ENCODE data around the gene GP1BA. TPM values are rescaled to one million over a fixed set of nuclear protein-coding genes. Genes with fewer than 3 reads are reported as not detected.

The GP1BA gene
- total and polyA plus RNA-seq, 2 donors (not counting 3 experiments of a cell fraction or from before 2014, with no cell fraction given), result not detected

DNA sequence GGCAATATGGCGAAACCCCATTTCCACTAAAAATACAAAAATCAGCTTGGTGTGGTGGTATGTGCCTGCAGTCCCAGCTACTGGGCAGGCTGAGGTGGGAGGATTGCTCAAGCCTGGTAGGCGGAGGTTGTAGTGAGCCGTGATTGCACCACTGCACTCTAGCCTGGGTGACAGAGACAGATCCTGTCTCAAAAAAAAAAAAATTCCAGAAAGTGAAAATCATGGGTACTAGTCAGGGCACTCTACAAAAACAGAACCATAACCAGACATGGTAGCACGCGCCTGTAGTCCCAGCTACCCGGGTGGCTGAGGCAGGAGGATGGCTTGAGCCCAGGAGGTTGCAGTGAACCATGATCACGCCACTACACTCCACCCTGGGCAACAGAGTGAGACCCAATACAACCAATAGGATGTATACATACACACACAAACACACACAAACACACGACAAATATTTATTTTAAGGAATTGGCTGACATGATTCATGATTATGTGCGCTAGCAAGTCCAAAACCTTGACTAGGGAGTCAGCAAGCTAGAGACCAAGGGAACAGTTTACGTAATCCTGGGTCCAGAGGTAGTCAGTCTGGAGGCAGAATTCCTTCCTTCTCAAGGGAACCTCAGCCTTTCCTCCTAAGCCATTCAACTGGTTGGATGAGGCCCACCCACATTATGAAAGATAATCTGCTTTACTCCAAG lies 11.6 kb upstream of the GP1BA start:
- no peaks in the 10 kb centered on the region for H3K36me3 ChIP-seq (ENCODE audit: control insufficient read depth in 2 of 2, extremely low read depth in 1 of 2, insufficient read depth in 2 of 2, low read length in 2 of 2)
- H3K9me3 ChIP-seq (replicated peaks; ENCODE audit: control insufficient read depth, insufficient read depth, low read length), result no peaks in the 10 kb centered on the region
- H4K20me1 ChIP-seq (replicated peaks; ENCODE audit: control insufficient read depth, extremely low read depth, insufficient read depth, low read length), result no peaks in the 10 kb centered on the region
- H3K4me2 ChIP-seq (ENCODE audit: insufficient read depth, low read length), result no peak overlapping the region
- DNase-seq (ENCODE audit: low read depth, low spot score) (no peak), FAIRE-seq (no peak)
- BruUV-seq (replicated peaks), result no TSS peak
- TF ChIP-seq EZH2 (IDR thresholded peaks at IDR 0.05; ENCODE audit: borderline replicate concordance, low read depth, low read length, severe bottlenecking) (no peak), MYC (IDR thresholded peaks at IDR 0.05; ENCODE audit: low read depth, low read length) (no peak), FOS (IDR thresholded peaks at IDR 0.05; ENCODE audit: borderline replicate concordance, insufficient read depth, low read length) (no peak), GATA2 (IDR thresholded peaks at IDR 0.05; ENCODE audit: insufficient read depth, insufficient read length, low read depth, low read length) (no peak), POLR2AphosphoS5 (IDR thresholded peaks at IDR 0.05; ENCODE audit: insufficient read depth, low read depth, low read length) (no peak), JUN (IDR thresholded peaks at IDR 0.05; ENCODE audit: borderline replicate concordance, insufficient read depth, insufficient read length, low read depth) (no peak), POLR2A (IDR thresholded peaks at IDR 0.05; ENCODE audit: low read depth, low read length) (no peak)
- TF ChIP-seq, protein P1, sequence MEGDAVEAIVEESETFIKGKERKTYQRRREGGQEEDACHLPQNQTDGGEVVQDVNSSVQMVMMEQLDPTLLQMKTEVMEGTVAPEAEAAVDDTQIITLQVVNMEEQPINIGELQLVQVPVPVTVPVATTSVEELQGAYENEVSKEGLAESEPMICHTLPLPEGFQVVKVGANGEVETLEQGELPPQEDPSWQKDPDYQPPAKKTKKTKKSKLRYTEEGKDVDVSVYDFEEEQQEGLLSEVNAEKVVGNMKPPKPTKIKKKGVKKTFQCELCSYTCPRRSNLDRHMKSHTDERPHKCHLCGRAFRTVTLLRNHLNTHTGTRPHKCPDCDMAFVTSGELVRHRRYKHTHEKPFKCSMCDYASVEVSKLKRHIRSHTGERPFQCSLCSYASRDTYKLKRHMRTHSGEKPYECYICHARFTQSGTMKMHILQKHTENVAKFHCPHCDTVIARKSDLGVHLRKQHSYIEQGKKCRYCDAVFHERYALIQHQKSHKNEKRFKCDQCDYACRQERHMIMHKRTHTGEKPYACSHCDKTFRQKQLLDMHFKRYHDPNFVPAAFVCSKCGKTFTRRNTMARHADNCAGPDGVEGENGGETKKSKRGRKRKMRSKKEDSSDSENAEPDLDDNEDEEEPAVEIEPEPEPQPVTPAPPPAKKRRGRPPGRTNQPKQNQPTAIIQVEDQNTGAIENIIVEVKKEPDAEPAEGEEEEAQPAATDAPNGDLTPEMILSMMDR (IDR thresholded peaks at IDR 0.05; ENCODE audit: extremely low read depth in 1 of 2, insufficient read depth in 1 of 2, low read depth in 1 of 2, low read length in 2 of 2), result no peak
- TF ChIP-seq, protein P2, sequence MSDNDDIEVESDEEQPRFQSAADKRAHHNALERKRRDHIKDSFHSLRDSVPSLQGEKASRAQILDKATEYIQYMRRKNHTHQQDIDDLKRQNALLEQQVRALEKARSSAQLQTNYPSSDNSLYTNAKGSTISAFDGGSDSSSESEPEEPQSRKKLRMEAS (IDR thresholded peaks at IDR 0.05; ENCODE audit: insufficient read depth, insufficient read length), result no peak
- no peak overlapping the region for H3K9ac ChIP-seq (replicated peaks; ENCODE audit: extremely low read depth, insufficient read depth, low read length)
- no peaks in the 10 kb centered on the region for H3K27me3 ChIP-seq (ENCODE audit: control insufficient read depth in 2 of 2, insufficient read depth in 2 of 2, low read length in 2 of 2)
- no peaks in the 10 kb centered on the region for H3K4me1 ChIP-seq (ENCODE audit: control insufficient read depth, extremely low read depth, insufficient read depth, low read length)
- dilution Hi-C loops (cut with MboI; ENCODE audit: extremely low pct_ligation_motif_present, low sequenced_read_pairs) (no loop called here), intact Hi-C loops (cut with micrococcal nuclease) (no loop called here)
- ChIA-PET POLR2A (no interaction called here), CTCF (interaction anchor here (4.3 kb wide), 1 partner anchor 11 kb away, joined by 24 read pairs; no protein-coding TSS in a partner anchor)
- no peaks in the 10 kb centered on the region for H3K9me1 ChIP-seq (replicated peaks; ENCODE audit: control insufficient read depth, extremely low read depth, insufficient read depth, low read length)
- H3K27ac ChIP-seq (ENCODE audit: insufficient read depth, low read depth, low read length), result no peak overlapping the region
- H3K79me2 ChIP-seq (ENCODE audit: control insufficient read depth, insufficient read depth, low read length), result no peaks in the 10 kb centered on the region
- H2AFZ ChIP-seq (ENCODE audit: low read depth, low read length), result no peak overlapping the region
- no peak overlapping the region for H3K4me3 ChIP-seq (replicated peaks in 1 of 3; ENCODE audit: insufficient read depth in 1 of 3, low read depth in 1 of 3, low read length in 3 of 3)
